ENCODE results near the gene E2F3. TPM values are rescaled to one million over a fixed set of nuclear protein-coding genes. Genes with fewer than 3 reads are reported as not detected.
"Not testable (repeated sequence)": the region's sequence is repeated elsewhere in the genome, so short reads cannot be mapped to it uniquely, and the experiment has no call there.

The E2F3 gene
- polyA plus RNA-seq, 3 donors, result 18.0 to 20.7 (median 20.7) TPM

DNA sequence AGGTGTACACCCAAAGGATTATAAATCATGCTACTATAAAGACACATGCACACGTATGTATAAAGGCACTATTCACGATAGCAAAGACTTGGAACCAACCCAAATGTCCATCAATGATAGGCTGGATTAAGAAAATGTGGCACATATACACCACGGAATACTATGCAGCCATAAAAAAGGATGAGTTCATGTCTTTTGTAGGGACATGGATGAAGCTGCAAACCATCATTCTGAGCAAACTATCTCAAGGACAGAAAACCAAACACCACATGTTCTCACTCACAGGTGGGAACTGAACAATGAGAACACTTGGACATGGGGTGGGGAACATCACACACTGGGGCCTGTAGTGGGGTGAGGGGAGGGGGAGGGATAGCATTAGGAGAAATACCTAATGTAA lies 123.5 kb downstream of the E2F3 start:
- not testable (repeated sequence) for DNase-seq

DNA sequence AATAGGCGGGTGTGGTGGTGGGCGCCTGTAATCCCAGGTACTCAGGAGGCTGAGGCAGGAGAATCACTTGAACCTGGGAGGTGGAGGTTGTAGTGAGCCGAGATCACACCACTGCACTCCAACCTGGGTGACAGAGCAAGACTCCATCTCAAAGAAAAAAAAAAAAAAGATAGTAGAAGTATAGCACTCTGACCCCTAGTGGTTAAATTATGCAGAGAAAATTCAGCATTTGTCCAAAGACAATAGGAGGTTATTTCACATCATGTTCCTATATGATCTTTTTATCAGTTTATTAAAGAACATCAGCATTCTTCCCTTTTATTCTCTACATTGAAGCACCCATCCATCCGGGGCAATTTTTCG lies 127.4 kb downstream of the E2F3 start:
- DNase-seq, result not testable (repeated sequence)

DNA sequence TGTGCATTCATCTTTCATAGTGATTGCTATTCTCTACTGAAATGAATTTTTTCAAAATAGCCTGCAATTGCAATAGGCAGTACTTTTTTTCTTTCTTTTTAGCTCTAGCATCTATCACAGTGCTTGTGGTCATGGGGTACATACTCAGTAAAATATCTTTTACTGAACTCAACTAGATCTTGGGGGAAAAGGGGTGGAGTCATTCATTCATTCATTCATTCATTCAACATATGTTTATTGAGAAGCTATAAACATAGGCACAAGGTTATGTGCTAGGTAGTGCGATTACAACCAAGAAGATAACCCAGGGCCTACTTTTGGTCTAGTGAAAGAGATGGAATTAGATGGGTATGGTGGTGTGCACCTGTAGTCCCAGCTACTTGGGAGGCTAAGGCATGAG lies 131.2 kb downstream of the E2F3 start:
- no peak for DNase-seq

DNA sequence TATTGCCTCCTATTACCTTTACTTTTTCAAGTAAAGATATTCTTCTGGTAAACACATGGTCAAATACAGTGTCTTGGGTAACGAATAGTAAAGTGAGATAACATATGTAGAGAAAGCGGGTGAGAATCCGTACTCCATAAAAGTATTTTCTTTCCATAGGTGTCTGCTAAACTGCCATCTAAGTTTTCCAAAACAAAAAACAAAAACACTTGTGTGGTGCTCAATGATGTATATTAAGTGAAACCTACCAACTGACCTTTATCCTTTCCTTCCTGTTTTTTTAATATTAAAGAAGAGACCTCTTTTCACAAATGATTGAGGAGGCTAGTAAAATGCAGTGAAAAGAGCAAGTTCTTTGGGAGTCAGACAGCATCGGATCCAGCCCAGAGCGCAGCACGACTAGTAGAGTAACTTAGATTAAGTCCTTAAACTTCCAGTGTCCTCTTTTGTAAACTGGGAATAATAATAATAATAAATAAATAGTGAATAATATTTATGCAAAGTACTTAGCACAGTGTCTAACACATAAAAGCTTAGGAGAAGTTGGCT lies 132.1 kb downstream of the E2F3 start:
- no peak for DNase-seq

DNA sequence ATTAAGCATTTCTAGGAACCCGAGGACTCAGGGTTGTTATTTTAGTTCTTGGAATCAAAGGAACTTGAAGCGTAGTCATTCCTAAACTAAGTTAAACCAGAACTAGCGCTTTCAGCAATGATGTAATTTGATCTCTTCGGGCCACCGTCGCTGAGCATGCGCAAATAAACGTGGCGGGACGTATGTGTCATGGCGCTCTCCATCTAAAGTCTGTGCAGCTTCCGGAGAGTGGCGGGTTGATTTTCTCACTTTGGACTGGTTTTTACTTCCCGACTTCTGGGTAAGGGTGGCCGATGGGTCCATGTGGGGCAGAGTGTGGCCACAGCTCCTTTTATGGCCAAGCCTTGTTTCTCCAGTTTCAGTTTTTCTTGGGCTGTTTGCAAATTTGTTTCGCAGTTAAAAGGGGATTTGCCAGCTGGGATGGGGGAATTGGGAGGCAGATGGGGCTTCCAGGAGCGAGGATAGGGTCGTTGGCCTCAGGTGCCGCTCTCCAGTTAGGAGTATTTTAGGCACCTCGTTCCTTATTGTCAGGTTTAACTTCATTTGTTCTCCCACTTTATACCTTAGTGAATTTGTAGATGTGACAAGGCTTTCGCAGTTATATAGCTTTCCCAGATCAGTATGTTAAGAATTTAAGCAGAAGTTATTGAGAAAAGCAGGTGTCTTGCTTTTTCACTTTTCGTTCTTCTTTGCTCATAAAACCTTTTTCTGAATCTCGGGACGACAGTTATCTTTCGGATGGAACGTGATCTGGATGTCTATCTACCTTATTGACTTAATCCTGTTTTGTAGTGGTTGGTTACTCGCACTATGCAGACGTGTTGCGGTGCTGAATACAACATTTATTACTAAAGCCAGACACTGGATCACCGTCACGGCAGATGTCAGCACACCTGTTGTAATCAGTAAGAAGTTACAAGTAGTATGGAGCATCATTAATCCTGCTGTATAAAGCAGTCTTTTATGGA lies 132.9 kb downstream of the E2F3 start, which contains the start of gene CDKAL1:
Gene CDKAL1, plus strand, starts transcription at position 163 of the 968 bp plus-strand sequence. CDS start 11,894 bp downstream, outside the sequence.
- DNase-seq, result peak; percentile 95

DNA sequence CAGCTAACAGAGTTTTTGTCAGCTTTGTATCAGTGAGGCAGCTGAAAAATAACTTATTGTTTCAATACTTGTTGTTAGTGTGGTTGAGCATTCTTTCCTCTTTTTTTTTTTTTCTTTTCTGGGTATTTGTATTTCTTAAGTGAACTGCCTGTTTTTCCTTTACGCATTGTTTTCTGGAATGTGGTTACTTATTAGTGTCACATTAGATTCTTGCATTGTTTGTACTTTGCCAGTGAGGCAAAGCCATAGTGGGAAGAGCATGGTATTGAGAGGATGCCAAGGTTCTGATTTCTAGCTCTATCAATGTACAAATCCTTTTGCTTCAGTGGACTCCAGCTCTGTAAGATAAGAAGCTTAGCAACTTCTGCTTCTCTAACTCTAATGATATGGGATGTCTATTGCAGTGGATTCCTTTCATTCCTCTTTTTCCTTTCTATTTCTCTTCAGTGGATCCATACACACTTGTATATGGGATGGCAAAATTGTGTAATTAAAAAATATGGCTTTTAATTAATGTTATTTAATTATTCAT lies 136.5 kb downstream of the E2F3 start:
- DNase-seq, result no peak

DNA sequence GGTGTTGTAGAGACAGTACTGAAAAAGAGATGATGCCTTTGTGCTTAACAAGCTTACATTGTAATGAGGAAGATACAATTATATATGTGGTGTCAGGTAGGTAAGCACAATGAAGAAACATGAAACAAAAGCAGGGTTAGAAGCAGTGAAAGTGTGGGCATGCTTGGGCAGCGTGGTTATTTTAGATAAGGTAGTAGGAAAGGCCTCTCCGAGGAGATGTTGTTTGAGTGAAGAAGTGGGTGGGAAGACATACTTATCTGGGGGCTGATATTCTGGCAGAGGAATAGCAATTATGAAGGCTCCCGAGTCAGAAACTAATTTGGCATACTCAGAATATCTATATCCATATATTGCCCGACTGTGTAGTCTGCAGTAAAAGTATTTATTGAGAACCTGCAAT lies 137.2 kb downstream of the E2F3 start:
- no peak for DNase-seq

DNA sequence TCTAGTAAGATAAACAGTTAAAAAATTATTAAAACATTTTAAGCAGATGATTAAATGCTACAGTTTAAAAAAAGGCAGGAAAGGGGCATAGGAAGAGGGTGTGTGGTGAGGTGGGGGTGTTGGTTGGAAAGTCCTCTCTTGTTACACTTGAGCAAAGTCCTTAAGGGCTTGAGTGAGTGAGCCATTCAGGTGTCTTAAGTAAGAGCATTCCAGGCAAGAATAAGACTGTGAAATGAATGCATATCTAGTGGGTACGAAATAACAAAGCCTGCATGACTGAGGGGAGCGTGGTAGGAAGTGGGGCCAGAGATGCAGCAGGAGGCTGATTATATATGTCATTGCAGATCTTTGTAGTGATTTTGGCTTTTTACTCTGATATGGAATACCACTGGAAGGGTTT lies 137.7 kb downstream of the E2F3 start:
- DNase-seq, result no peak

DNA sequence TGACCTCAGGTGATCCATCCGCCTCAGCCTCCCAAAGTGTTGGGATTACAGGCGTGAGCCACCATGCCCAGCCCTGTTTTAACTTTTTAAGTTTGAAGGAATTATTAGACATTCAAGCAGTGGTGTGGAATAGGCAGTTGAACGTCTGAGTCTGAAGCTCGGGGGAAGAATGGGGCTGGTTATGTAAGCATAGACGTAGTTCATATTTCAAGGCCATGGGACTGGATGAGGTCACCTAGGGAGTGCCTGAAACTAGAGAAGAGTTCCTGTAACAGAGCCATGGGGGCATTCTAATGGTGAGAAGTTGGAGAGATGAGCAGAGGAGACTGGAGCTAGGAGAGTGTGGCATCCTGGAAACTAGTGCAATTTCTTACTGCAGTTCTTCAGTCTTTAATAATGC lies 139.0 kb downstream of the E2F3 start:
- no peak for DNase-seq

DNA sequence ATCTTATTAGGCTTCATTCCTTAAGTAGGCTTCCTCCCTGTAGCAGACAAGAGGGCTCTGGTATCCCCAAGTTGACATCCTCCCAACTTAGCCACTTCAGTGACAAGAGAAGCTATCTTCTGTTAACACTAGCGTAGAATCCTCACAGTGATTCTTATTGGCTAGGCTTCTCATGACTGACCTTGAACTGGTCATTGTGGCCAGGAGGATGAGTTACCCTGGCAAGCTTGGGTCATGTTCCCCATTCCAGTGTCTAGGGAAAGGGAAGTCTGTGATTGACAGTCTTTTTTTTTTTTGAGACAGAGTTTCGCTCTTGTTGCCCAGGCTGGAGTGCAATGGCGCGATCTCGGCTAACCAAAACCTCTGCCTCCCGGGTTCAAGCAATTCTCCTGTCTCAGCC lies 139.7 kb downstream of the E2F3 start:
- no peak for DNase-seq

DNA sequence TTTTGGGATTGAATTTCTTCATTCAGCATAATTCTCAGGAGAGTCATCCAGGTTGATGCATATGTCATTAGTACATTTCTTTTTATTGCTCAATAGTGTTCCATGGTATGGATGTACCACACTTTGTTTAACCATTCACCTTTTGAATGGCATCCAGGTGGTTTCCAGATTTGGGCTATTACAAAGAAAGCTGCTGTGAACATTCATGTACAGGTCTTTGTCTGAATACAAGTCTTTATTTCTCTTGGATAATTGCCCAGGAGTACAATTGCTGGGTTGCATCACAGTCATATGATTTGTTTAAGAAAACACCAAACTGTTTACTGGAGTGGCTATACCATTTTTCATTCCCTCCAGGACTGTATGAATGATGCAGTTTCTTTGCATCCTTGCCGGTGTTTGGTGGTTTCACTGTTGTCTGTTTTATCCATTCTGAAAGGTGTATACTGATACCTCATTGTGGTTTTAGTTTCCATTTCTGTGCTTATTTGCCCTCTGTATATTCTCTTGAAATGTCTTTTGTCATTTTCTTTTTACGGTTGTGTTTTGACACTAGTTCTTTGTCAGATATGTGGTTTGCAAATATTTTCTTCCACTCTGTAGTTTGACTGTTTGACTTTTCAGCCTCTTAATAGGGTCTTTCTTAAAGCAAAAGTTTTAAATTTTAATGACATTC lies 141.4 kb downstream of the E2F3 start:
- DNase-seq, result no peak

Other genes with a start within 250 kb of the E2F3 start
- gene MBOAT1, start 189.4 kb upstream of the E2F3 start, polyA plus RNA-seq (ENCODE audit: insufficient read length in 3 of 3), result 10 to 100 TPM; 18.1 to 26.0 (median 25.5) TPM
- 10 to 100 TPM; 15.9 to 22.8 (median 18.7) TPM for gene CDKAL1, start 132.6 kb downstream of the E2F3 start, polyA plus RNA-seq (ENCODE audit: insufficient read length in 3 of 3)

Measured in renal pelvis (tissue), 4 donors.